B cell (primary cell): ENCODE results near the gene SALL3. TPM values are rescaled to one million over a fixed set of nuclear protein-coding genes. Genes with fewer than 3 reads are reported as not detected.

Source experiments
- ATAC-seq: fragments of 200-7000 bp; cut with Tn5 transposase; one replicate; pipeline ENCODE4 v1.10.0; 2021; ENCODE audit warnings: low read depth, mild to moderate bottlenecking, moderate number of reproducible peaks, moderate library complexity
- CTCF ChIA-PET: fragments of 350-600 bp; sonication (Branson Sonifier 250); formaldehyde crosslinking; loops from one replicate; lab custom pipeline; 2021; ENCODE audit warnings: antibody characterized with exemption, inconsistent platforms; lab: Charles Lee
- POLR2A ChIA-PET: fragments of 350-600 bp; sonication (Branson Sonifier 250); formaldehyde crosslinking; loops from one replicate; lab custom pipeline; 2021; ENCODE audit warnings: antibody characterized with exemption; lab: Charles Lee
- DNase-seq: peaks from one replicate; pipeline ENCODE4 v3.0.0; 2013
- H2AFZ ChIP-seq: 2 replicates; pipeline ENCODE4 v1.6.1; 2012; ENCODE audit warnings: mild to moderate bottlenecking, low read depth, low read length; ENCODE audit not compliant: insufficient read depth, poor library complexity, severe bottlenecking
- H3K27ac ChIP-seq, 2 donors: 1 replicate in 1 of 2; 2 replicates in 1 of 2; pipeline ENCODE4 v1.5.1; 2012 to 2013; ENCODE audit warnings: low read length in 2 of 2, mild to moderate bottlenecking in 2 of 2, moderate library complexity in 1 of 2
- H3K27me3 ChIP-seq, 4 experiments: fragments of 200-600 bp in 1 of 4; sonication (generic) in 1 of 4; replicated peaks in 1 of 4; 1 replicate in 2 of 4; 2 replicates in 2 of 4; pipeline versions ENCODE4 v1.6.1 to v1.7.0; 2013 to 2016; ENCODE audit warnings: low read length in 3 of 4, mild to moderate bottlenecking in 2 of 4, mixed read lengths in 1 of 4, moderate library complexity in 1 of 4; ENCODE audit not compliant: insufficient read depth in 4 of 4, control insufficient read depth in 3 of 4; ENCODE audit errors: control extremely low read depth in 1 of 4
- H3K36me3 ChIP-seq, 2 experiments: replicated peaks in 1 of 2; 1 replicate in 1 of 2; 2 replicates in 1 of 2; pipeline versions ENCODE4 v1.6.1 to v1.7.1; 2013; ENCODE audit warnings: low read length in 1 of 2; ENCODE audit not compliant: insufficient read depth in 2 of 2, control insufficient read depth in 1 of 2; ENCODE audit errors: control extremely low read depth in 1 of 2, extremely low read depth in 1 of 2
- H3K4me1 ChIP-seq, 2 donors: fragments of 200-600 bp in 1 of 2; sonication (generic) in 1 of 2; 1 replicate in 1 of 2; 2 replicates in 1 of 2; pipeline versions ENCODE4 v1.5.1 to v1.6.1; 2013 to 2017; ENCODE audit warnings: low read length in 2 of 2; ENCODE audit not compliant: control insufficient read depth in 2 of 2, insufficient read depth in 2 of 2
- H3K4me2 ChIP-seq: replicated peaks from 2 replicates; pipeline ENCODE3; 2012; ENCODE audit warnings: mild to moderate bottlenecking, low read depth, low read length; ENCODE audit not compliant: poor library complexity, severe bottlenecking
- H3K4me3 ChIP-seq, 5 experiments: fragments of 200-600 bp in 1 of 5; sonication (generic) in 1 of 5; 1 replicate in 3 of 5; 2 replicates in 2 of 5; pipeline versions ENCODE4 v1.5.1 to v1.7.0; 2011 to 2016; ENCODE audit warnings: low read length in 4 of 5, mild to moderate bottlenecking in 4 of 5, low read depth in 2 of 5, control low read depth in 1 of 5, moderate library complexity in 1 of 5; ENCODE audit not compliant: insufficient read depth in 1 of 5; ENCODE audit errors: control extremely low read depth in 1 of 5, extremely low read depth in 1 of 5
- H3K79me2 ChIP-seq: fragments of 200-600 bp; sonication (generic); one replicate; pipeline ENCODE4 v1.6.0; 2016; ENCODE audit warnings: low read length; ENCODE audit not compliant: control insufficient read depth, insufficient read depth
- H3K9ac ChIP-seq: fragments of 200-600 bp; sonication (generic); 2 replicates; pipeline ENCODE4 v1.6.1; 2017; ENCODE audit warnings: mild to moderate bottlenecking, low read length, moderate library complexity
- H3K9me3 ChIP-seq, 3 donors: one replicate each; pipeline versions ENCODE4 v1.6.1 to v1.7.1; 2013; ENCODE audit warnings: low read length in 2 of 3; ENCODE audit not compliant: control insufficient read depth in 2 of 3, insufficient read depth in 1 of 3; ENCODE audit errors: control extremely low read depth in 1 of 3
- H4K20me1 ChIP-seq: 2 replicates; pipeline ENCODE4 v1.6.0; 2012; ENCODE audit warnings: mild to moderate bottlenecking, low read length; ENCODE audit not compliant: insufficient read depth, control insufficient read depth, poor library complexity, severe bottlenecking
- H3K27ac Mint-ChIP-seq: one replicate; pipeline ENCODE4 v1.8.0; 2021; ENCODE audit warnings: mixed read lengths
- H3K27me3 Mint-ChIP-seq: one replicate; pipeline ENCODE4 v1.8.0; 2021; ENCODE audit warnings: mixed read lengths
- H3K4me1 Mint-ChIP-seq: one replicate; pipeline ENCODE4 v1.8.0; 2021; ENCODE audit warnings: mixed read lengths
- H3K4me3 Mint-ChIP-seq: one replicate; pipeline ENCODE4 v1.8.0; 2021; ENCODE audit warnings: mixed read lengths
- H3K9me3 Mint-ChIP-seq: one replicate; pipeline ENCODE4 v1.8.0; 2022; ENCODE audit warnings: mixed read lengths; ENCODE audit not compliant: insufficient read depth
- CTCF ChIP-seq: fragments of 200-600 bp; IDR thresholded peaks from one replicate; pipeline ENCODE4 v1.8.0; 2022; ENCODE audit warnings: antibody characterized with exemption, mild to moderate bottlenecking
- EZH2 ChIP-seq: IDR thresholded peaks from 2 replicates; pipeline ENCODE4 v1.6.1; 2012; ENCODE audit warnings: borderline replicate concordance, low read depth, mild to moderate bottlenecking, moderate library complexity, low read length; ENCODE audit not compliant: insufficient read depth, poor library complexity, severe bottlenecking
- WGBS: methylation state at CpG from one replicate; pipeline ENCODE4 v1.1.5; 2013; ENCODE audit warnings: missing lambda C conversion rate; ENCODE audit not compliant: insufficient coverage; 5-methylcytosine and 5-hydroxymethylcytosine counted together
- intact Hi-C: fragments of 100-400 bp; cut with micrococcal nuclease; formaldehyde crosslinking; loops from one replicate; pipeline ENCODE4 v1.10.0; 2022
- polyA plus RNA-seq: library from polyadenylated mRNA; depleted of rRNA; stranded (reverse); fragments of >200 nt; gene quantifications from 2 replicates; pipeline ENCODE4 v1.2.3, GENCODE V29; 2012
- total RNA-seq, 2 donors: library from RNA; stranded (reverse); fragments of 120-200 nt in 1 of 2; gene quantifications; 1 replicate in 1 of 2; 2 replicates in 1 of 2; pipeline versions ENCODE4 v1.2.3 to v1.2.4, GENCODE V29; 2013 to 2022

Gene SALL3
- total and polyA plus RNA-seq, 2 donors (not counting 1 experiment from before 2014, with no cell fraction given), result not detected

GRCh38 chr18:79006106-79006795 is 26.6 kb downstream of the SALL3 start:
- Mint-ChIP-seq H3K27ac (no peak overlapping the region), H3K9me3 (no peaks in the 10 kb centered on the region), H3K27me3 (peaks cover 3% of the 10 kb centered on the region), H3K4me3 (no peak overlapping the region), H3K4me1 (no peaks in the 10 kb centered on the region)
- no peaks in the 10 kb centered on the region for H4K20me1 ChIP-seq
- no peak overlapping the region for H2AFZ ChIP-seq
- TF ChIP-seq EZH2, result no peak
- no peak for TF ChIP-seq CTCF
- CTCF ChIA-PET, result no interaction called here
- 92% methylated on average over 67 of the region's 67 CpGs for WGBS
- no peaks in the 10 kb centered on the region for H3K36me3 ChIP-seq
- H3K4me1 ChIP-seq, result no peaks in the 10 kb centered on the region
- DNase-seq, result no peak
- H3K4me2 ChIP-seq, result no peak overlapping the region
- no peaks in the 10 kb centered on the region for H3K27me3 ChIP-seq
- H3K9me3 ChIP-seq, result peaks cover 0 to 20% (median 0%) of the 10 kb centered on the region in 3 donors
- no peak overlapping the region for H3K9ac ChIP-seq
- H3K4me3 ChIP-seq, result no peak overlapping the region
- intact Hi-C loops, result no loop called here
- POLR2A ChIA-PET, result no interaction called here
- H3K27ac ChIP-seq, result no peak overlapping the region
- H3K79me2 ChIP-seq, result no peaks in the 10 kb centered on the region
- ATAC-seq, result no peak

- ChIA-PET CTCF (no interaction called here), POLR2A (no interaction called here)
- peaks cover 3% of the 10 kb centered on the region for H3K27me3 Mint-ChIP-seq
- ATAC-seq, result no peak
- H3K4me3 Mint-ChIP-seq, result no peak overlapping the region
- Histone ChIP-seq H3K27me3 (peaks cover 0 to 2% (median 0%) of the 10 kb centered on the region in 4 experiments), H3K27ac (no peak overlapping the region), H3K9ac (no peak overlapping the region), H3K4me3 (no peak overlapping the region), H3K4me1 (no peaks in the 10 kb centered on the region), H2AFZ (no peak overlapping the region), H4K20me1 (no peaks in the 10 kb centered on the region), H3K36me3 (no peaks in the 10 kb centered on the region), H3K79me2 (no peaks in the 10 kb centered on the region), H3K9me3 (peaks cover 0 to 20% (median 0%) of the 10 kb centered on the region in 3 donors), H3K4me2 (no peak overlapping the region)
- TF ChIP-seq EZH2 (no peak), CTCF (no peak)
- no peaks in the 10 kb centered on the region for H3K9me3 Mint-ChIP-seq
- 91% methylated on average over 8 of the region's 9 CpGs for WGBS
- H3K4me1 Mint-ChIP-seq, result no peaks in the 10 kb centered on the region
- no peak overlapping the region for H3K27ac Mint-ChIP-seq
- intact Hi-C loops, result no loop called here
- no peak for DNase-seq
These were observed 27.8 kb downstream of the SALL3 start for GRCh38 chr18:79007440-79007839.
